ENCODE measurements around the gene BRD2. TPM values are rescaled to one million over a fixed set of nuclear protein-coding genes. Genes with fewer than 3 reads are reported as not detected.
A peak's percentile ranks its signal among the peaks of the same experiment; 100 is the strongest.

BRD2 gene
- total and polyA plus RNA-seq, 9 of the 15 experiments (the other 6 are each of a cell fraction or from before 2014, with no cell fraction given), result 19.0 to 252 (median 181) TPM

DNA sequence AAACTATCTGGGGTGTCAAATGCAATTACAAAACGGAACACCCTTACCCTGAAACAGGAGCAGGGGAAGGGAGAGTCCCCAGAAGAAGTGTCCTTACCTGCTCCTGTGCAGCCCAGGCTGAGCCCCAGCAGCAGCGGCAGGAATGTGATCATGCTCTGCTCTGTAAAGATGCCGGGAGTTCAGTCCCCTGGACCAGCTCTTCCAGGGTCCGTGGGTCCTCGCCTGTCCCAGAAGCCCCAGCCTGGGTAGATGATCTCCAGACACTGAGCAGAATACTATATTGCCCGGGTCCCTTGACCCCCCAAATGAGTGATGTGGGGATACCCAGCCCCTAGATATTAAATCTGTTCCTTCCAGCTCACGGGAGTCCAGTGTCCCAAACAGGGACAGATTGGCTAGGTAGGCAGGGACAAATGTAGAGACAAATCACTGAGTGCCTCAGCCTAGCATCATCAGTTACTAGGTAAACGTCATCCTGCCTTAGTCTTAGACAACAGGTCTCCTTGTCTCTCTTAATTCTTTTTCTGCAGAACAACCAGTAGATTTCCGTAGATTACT, 27.7 kb upstream of the BRD2 start, which contains the start of gene HLA-DMB:
HLA-DMB (minus strand) TSS at position 373 of the 558 bp plus-strand sequence; CDS start at position 152, 221 bp downstream.
- Histone ChIP-seq H3K27me3 (ENCODE audit: control insufficient read depth in 2 of 2, insufficient read depth in 2 of 2, low read length in 2 of 2) (peaks cover 27 to 41% of the 10 kb centered on the region in 2 experiments), H4K20me1 (replicated peaks; ENCODE audit: control insufficient read depth, insufficient read depth, low read length) (no peaks in the 10 kb centered on the region), H3K27ac (ENCODE audit: extremely low read depth, low read depth, low read length) (no peak within 1 kb of the TSS), H3K79me2 (ENCODE audit: control insufficient read depth, insufficient read depth, low read length) (no peaks in the 10 kb centered on the region), H3K9ac (ENCODE audit: insufficient read depth in 1 of 2, low read depth in 2 of 2, low read length in 2 of 2) (no peak within 1 kb of the TSS), H3K4me3 (no peak within 1 kb of the TSS), H3K9me1 (ENCODE audit: control insufficient read depth, insufficient read depth, low read length) (no peaks in the 10 kb centered on the region), H3K4me1 (replicated peaks in 1 of 2; ENCODE audit: control insufficient read depth in 2 of 2, insufficient read depth in 2 of 2, low read length in 2 of 2) (no peaks in the 10 kb centered on the region), H3K4me2 (ENCODE audit: insufficient read depth, low read length) (no peak within 1 kb of the TSS), H3K9me3 (replicated peaks; ENCODE audit: control insufficient read depth, insufficient read depth, low read depth, low read length) (no peaks in the 10 kb centered on the region), H3K36me3 (ENCODE audit: control insufficient read depth, insufficient read depth, low read length) (no peaks in the 10 kb centered on the region), H2AFZ (ENCODE audit: low read depth, low read length) (no peak within 1 kb of the TSS)
- ChIA-PET CTCF (ENCODE audit: low intra/inter-chr PET ratio) (interaction anchor here (0.7 kb wide), 1 partner anchor 15 kb away, joined by 3 read pairs; no protein-coding TSS in a partner anchor), POLR2A (interaction anchor here (0.7 to 3.7 kb wide), 8 partner anchors 12 to 102 kb away, joined by 3 to 21 read pairs (median 4); partner anchors contain the start of genes HLA-DMA and TAP2)
- TF ChIP-seq ZNF146 (CRISPR knock-in tag; IDR thresholded peaks at IDR 0.05; ENCODE audit: unreplicated experiment), result no peak
- TF ChIP-seq, protein P1, sequence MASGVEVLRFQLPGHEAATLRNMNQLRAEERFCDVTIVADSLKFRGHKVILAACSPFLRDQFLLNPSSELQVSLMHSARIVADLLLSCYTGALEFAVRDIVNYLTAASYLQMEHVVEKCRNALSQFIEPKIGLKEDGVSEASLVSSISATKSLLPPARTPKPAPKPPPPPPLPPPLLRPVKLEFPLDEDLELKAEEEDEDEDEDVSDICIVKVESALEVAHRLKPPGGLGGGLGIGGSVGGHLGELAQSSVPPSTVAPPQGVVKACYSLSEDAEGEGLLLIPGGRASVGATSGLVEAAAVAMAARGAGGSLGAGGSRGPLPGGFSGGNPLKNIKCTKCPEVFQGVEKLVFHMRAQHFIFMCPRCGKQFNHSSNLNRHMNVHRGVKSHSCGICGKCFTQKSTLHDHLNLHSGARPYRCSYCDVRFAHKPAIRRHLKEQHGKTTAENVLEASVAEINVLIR (CRISPR knock-in tag; IDR thresholded peaks at IDR 0.05), result peak; percentile 56; the same call in 1 of the 2 replicates
- TF ChIP-seq RFX5 (IDR thresholded peaks at IDR 0.05; ENCODE audit: low read depth, low read length), result peak; percentile 99
- no peak for TF ChIP-seq ZNF586 (CRISPR knock-in tag; conservative IDR thresholded peaks at IDR 0.05)
- no peak for TF ChIP-seq HNRNPH1 (optimal IDR thresholded peaks at IDR 0.05; ENCODE audit: low read depth, low read length)
- peak; percentile 96 for TF ChIP-seq CREM (IDR thresholded peaks at IDR 0.05; ENCODE audit: low read depth)
- 0 out of 2 replicates have a peak, but pooled peaks have one; percentile 19 for TF ChIP-seq EP400 (IDR thresholded peaks at IDR 0.05)
- no peak for TF ChIP-seq ATF1 (CRISPR knock-in tag; IDR thresholded peaks at IDR 0.05)
- TF ChIP-seq ATF1 (tag; IDR thresholded peaks at IDR 0.05), result peak; percentile 93
- TF ChIP-seq, protein P2, sequence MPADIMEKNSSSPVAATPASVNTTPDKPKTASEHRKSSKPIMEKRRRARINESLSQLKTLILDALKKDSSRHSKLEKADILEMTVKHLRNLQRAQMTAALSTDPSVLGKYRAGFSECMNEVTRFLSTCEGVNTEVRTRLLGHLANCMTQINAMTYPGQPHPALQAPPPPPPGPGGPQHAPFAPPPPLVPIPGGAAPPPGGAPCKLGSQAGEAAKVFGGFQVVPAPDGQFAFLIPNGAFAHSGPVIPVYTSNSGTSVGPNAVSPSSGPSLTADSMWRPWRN (IDR thresholded peaks at IDR 0.05; ENCODE audit: low read depth), result 0 out of 2 replicates have a peak, but pooled peaks have one; percentile 19
- TF ChIP-seq ZFP1 (CRISPR knock-in tag; IDR thresholded peaks at IDR 0.05), result no peak
- peak; percentile 86 for TF ChIP-seq CREB1 (IDR thresholded peaks at IDR 0.05)
- TF ChIP-seq CREB1 (CRISPR knock-in tag; IDR thresholded peaks at IDR 0.05), result peak; percentile 85
- no peak for TF ChIP-seq ELF4 (CRISPR knock-in tag; IDR thresholded peaks at IDR 0.05)
- no peak for TF ChIP-seq ZNF197 (CRISPR knock-in tag; IDR thresholded peaks at IDR 0.05; ENCODE audit: low read depth)
- no peak for TF ChIP-seq SETDB1 (IDR thresholded peaks at IDR 0.05; ENCODE audit: low read length)
- intact Hi-C loops (cut with micrococcal nuclease), result no loop called here
- no peak for FAIRE-seq
- BruUV-seq (replicated peaks), result no TSS peak
- WGBS (ENCODE audit: insufficient coverage, low coverage, missing lambda C conversion rate), result 4% methylated on average over 9 of the region's 9 CpGs
- DNase-seq (ENCODE audit: extremely low read depth in 1 of 4, low spot score in 3 of 4), result peak in 2 of 4 experiments; percentile 33 to 58
- in situ Hi-C loops (cut with MboI), result no loop called here
- peak; percentile 90 for ATAC-seq

Data from K562 (cell line).